ENCODE results near the gene MSI2.

- TF ChIP-seq MAX (IDR thresholded peaks at IDR 0.05; ENCODE audit: insufficient read depth, insufficient read length) (no peak), CTCF (IDR thresholded peaks at IDR 0.05; ENCODE audit: extremely low read depth in 1 of 2, insufficient read depth in 1 of 2, low read depth in 1 of 2, low read length in 2 of 2) (no peak)
Observed at GRCh38 chr17:57677858-57678257, 421.5 kb downstream of the MSI2 start.

Data from endothelial cell of umbilical vein (primary cell).